Hepatocyte (in vitro differentiated cells): ENCODE measurements around the gene RARRES2.

Experiments used
- EZH2 ChIP-seq: fragments of 200-600 bp; sonication (generic); IDR thresholded peaks from 2 replicates; pipeline ENCODE4 v1.6.1; 2016; ENCODE audit warnings: antibody characterized with exemption, mild to moderate bottlenecking, borderline replicate concordance
- TF ChIP-seq, protein P1 (sequence below): fragments of 200-600 bp; sonication (generic); IDR thresholded peaks from 2 replicates; pipeline ENCODE4 v1.5.1; 2016; ENCODE audit warnings: antibody characterized with exemption, mild to moderate bottlenecking; ENCODE audit not compliant: poor library complexity

DNA sequence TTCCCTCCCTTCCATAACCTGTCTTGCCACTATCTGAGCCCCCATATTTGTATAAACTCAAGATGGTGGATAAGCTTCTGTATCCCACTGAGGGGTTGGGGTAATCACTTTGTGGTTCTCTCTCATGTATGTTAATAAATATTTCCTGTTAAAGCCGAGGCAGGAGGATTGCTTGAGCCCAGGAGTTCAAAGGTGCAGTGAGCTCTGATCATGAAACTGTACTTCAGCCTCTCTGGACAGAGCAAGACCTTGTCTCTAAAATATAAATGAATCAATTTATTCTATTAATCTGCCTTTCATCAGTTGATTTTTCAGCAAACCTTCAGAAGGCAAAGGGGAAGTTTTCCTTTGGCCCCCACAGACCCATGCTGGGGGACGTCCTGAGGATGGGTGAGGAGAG, 1.8 kb upstream of the RARRES2 start:
- TF ChIP-seq, protein P1, sequence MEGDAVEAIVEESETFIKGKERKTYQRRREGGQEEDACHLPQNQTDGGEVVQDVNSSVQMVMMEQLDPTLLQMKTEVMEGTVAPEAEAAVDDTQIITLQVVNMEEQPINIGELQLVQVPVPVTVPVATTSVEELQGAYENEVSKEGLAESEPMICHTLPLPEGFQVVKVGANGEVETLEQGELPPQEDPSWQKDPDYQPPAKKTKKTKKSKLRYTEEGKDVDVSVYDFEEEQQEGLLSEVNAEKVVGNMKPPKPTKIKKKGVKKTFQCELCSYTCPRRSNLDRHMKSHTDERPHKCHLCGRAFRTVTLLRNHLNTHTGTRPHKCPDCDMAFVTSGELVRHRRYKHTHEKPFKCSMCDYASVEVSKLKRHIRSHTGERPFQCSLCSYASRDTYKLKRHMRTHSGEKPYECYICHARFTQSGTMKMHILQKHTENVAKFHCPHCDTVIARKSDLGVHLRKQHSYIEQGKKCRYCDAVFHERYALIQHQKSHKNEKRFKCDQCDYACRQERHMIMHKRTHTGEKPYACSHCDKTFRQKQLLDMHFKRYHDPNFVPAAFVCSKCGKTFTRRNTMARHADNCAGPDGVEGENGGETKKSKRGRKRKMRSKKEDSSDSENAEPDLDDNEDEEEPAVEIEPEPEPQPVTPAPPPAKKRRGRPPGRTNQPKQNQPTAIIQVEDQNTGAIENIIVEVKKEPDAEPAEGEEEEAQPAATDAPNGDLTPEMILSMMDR: no peak
- no peak for TF ChIP-seq EZH2
